ENCODE measurements around the gene CCDC185.

Gene CCDC185

DNA sequence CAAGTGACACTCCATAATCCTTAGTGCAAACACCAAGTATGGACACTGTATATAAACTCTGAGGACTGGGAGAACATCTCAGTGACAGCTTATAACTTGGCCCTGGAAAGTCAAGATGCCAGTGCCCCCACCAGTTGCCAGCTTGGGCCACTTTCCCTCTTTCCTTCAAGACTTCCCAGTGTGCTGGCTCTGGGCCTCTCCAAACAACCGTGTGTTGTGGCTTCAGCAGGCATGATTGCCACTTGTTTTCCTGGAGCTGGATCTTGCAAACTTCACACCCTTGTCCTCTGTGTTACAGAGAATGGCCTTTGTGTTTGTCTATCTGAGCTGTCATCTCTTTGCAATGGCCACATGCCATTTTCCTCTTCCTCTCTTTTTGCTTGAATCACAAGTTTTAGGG is 37.0 kb downstream of the CCDC185 start:
- H3K27ac ChIP-seq (ENCODE audit: low read length), result no peak overlapping the region
- H3K27me3 ChIP-seq (ENCODE audit: low read depth, low read length), result no peaks in the 10 kb centered on the region
- H3K4me1 ChIP-seq (ENCODE audit: control insufficient read depth in 1 of 2, insufficient read depth in 2 of 2, low read length in 2 of 2), result peaks cover 0 to 10% of the 10 kb centered on the region in 2 donors
- H3K4me3 ChIP-seq (ENCODE audit: low read depth in 1 of 2, low read length in 2 of 2), result no peak overlapping the region
- peaks cover 0 to 3% of the 10 kb centered on the region in 2 donors for H3K9me3 ChIP-seq (ENCODE audit: control insufficient read depth in 1 of 2, low read length in 2 of 2)
- H3K36me3 ChIP-seq (ENCODE audit: control insufficient read depth in 1 of 2, insufficient read depth in 2 of 2, low read length in 2 of 2), result no peaks in the 10 kb centered on the region

DNA sequence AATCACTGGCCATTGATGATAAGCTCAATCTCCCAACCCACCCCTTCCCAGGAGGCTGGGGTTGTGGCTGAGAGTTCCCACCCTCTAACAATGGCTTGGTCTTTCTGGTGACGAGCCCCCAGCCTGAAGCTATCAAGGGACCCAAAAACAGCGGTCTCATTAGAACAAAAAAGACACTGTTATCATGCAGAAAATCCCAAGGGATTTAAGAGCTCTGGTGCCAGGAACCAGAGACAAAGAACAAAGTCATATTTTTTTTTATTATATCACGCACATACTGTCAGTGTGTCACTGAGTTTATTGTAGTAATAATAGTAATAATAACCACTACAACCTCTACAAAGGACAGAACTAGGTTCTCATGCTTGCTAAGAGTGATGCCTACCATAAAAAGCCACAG is 43.9 kb downstream of the CCDC185 start:
- Histone ChIP-seq H3K4me1 (ENCODE audit: control insufficient read depth in 1 of 2, insufficient read depth in 2 of 2, low read length in 2 of 2) (no peaks in the 10 kb centered on the region), H3K9me3 (ENCODE audit: control insufficient read depth in 1 of 2, low read length in 2 of 2) (no peaks in the 10 kb centered on the region), H3K4me3 (ENCODE audit: low read depth in 1 of 2, low read length in 2 of 2) (no peak overlapping the region), H3K27me3 (ENCODE audit: low read depth, low read length) (no peaks in the 10 kb centered on the region), H3K36me3 (ENCODE audit: control insufficient read depth in 1 of 2, insufficient read depth in 2 of 2, low read length in 2 of 2) (no peaks in the 10 kb centered on the region), H3K27ac (ENCODE audit: low read length) (no peak overlapping the region)

DNA sequence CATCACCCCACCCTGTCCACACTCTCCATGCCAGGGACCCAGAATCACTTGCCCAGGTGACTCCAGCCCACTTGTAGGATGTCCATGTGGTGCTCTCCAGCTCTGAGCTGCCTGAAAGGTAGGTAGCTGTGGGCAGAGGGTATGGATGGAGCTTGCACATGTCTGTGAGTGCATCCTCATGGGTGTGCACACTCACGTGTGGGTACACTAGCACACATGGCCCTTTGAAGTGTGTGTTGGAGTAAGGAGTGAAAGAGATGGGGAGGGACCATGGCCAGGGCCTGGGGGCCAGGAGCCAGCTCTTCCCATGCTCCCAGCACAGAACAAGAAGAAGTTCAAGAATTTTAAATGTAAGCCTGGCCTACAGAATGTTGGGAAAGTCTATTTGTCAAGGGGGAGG is 50.2 kb downstream of the CCDC185 start:
- Histone ChIP-seq H3K4me3 (ENCODE audit: low read depth in 1 of 2, low read length in 2 of 2) (no peak overlapping the region), H3K4me1 (ENCODE audit: control insufficient read depth in 1 of 2, insufficient read depth in 2 of 2, low read length in 2 of 2) (no peaks in the 10 kb centered on the region), H3K27me3 (ENCODE audit: low read depth, low read length) (no peaks in the 10 kb centered on the region), H3K36me3 (ENCODE audit: control insufficient read depth in 1 of 2, insufficient read depth in 2 of 2, low read length in 2 of 2) (no peaks in the 10 kb centered on the region), H3K9me3 (ENCODE audit: control insufficient read depth in 1 of 2, low read length in 2 of 2) (peaks cover 0 to 2% of the 10 kb centered on the region in 2 donors), H3K27ac (ENCODE audit: low read length) (no peak overlapping the region)

DNA sequence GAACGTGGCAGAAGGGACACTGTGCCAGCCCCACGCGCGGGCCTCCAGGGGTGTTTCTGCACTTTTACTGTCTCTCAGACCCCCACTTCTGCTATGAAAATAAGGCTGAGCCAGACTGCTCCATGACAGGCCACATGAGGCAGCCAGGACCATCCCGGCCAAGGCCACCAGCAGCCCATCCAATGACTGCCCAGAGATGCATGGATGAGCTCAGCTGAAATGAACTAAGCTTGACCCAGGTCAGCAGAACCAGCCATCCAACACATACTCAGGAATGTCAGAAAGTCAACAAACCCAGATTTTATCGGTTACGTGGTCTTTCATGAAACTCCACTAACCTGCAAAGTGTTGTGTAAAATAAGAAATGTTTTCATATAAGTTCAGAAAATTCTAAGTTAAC is 51.2 kb downstream of the CCDC185 start:
- H3K36me3 ChIP-seq (ENCODE audit: control insufficient read depth in 1 of 2, insufficient read depth in 2 of 2, low read length in 2 of 2), result no peaks in the 10 kb centered on the region
- H3K9me3 ChIP-seq (ENCODE audit: control insufficient read depth in 1 of 2, low read length in 2 of 2), result peaks cover 0 to 2% of the 10 kb centered on the region in 2 donors
- H3K27ac ChIP-seq (ENCODE audit: low read length), result no peak overlapping the region
- H3K27me3 ChIP-seq (ENCODE audit: low read depth, low read length), result no peaks in the 10 kb centered on the region
- no peak overlapping the region for H3K4me3 ChIP-seq (ENCODE audit: low read depth in 1 of 2, low read length in 2 of 2)
- no peaks in the 10 kb centered on the region for H3K4me1 ChIP-seq (ENCODE audit: control insufficient read depth in 1 of 2, insufficient read depth in 2 of 2, low read length in 2 of 2)

Measured in muscle layer of duodenum (tissue), 2 donors.